Mesodermal cell (in vitro differentiated cells): ENCODE measurements around the gene G6PC3.

ENCODE experiments used
- H3K27ac ChIP-seq: 2 replicates; pipeline ENCODE4 v1.7.0; 2013; ENCODE audit warnings: mild to moderate bottlenecking, low read depth, low read length, moderate library complexity; ENCODE audit not compliant: severe bottlenecking
- H3K36me3 ChIP-seq: 2 replicates; pipeline ENCODE4 v1.7.1; 2013; ENCODE audit warnings: mild to moderate bottlenecking, low read length, moderate library complexity; ENCODE audit not compliant: control insufficient read depth, insufficient read depth
- H3K4me1 ChIP-seq: one replicate; pipeline ENCODE4 v1.7.1; 2013; ENCODE audit warnings: mild to moderate bottlenecking, low read length; ENCODE audit not compliant: insufficient read depth, control insufficient read depth, poor library complexity, severe bottlenecking
- H3K4me3 ChIP-seq: 2 replicates; pipeline ENCODE4 v1.7.0; 2013; ENCODE audit warnings: low read length, control low read depth, mild to moderate bottlenecking; ENCODE audit not compliant: insufficient read depth, poor library complexity, severe bottlenecking; ENCODE audit errors: extremely low read depth
- H3K9me3 ChIP-seq: 2 replicates; pipeline ENCODE4 v1.7.1; 2013; ENCODE audit warnings: mild to moderate bottlenecking, low read length, moderate library complexity; ENCODE audit not compliant: control insufficient read depth
- WGBS, 2 experiments: methylation state at CpG; one replicate each; pipeline ENCODE4 v1.1.5; 2013; ENCODE audit warnings: missing lambda C conversion rate in 2 of 2; ENCODE audit not compliant: insufficient coverage in 2 of 2; 5-methylcytosine and 5-hydroxymethylcytosine counted together

The G6PC3 gene

DNA sequence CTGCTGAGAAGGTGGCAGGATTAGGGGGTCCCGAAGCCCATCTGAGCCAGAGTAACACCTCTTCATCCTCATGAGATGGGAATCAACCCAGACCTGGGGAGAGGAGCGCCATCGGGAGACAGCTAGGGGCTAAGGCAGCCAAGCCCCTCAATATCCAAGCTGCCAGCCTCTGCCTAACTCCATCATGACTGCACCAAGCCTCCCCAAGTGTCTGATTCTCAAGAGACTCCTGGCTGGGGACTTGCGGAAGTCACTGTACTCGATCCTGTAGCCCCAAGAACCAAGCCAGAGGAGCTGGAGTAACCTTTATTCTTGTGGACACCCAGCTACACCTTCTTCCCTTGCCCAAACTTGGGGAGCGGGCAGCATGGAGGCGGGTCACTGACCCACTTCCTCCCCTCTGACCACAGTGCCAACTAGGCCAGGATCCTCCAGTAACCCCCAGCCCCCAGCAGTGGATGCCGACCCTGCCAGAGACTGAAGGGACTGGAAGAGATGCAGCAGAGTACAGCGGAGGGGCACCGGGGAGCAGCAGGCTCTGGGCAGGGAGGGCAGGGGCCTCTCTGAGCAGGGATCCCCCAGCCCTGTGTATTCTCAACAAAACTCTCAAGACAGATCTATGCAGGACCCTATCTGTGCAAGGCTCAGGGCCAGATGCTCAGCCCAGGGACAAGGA is 39.6 kb downstream of the G6PC3 start:
- no peaks in the 10 kb centered on the region for H3K9me3 ChIP-seq
- WGBS, 2 experiments: 88 to 94% methylated on average over 8 of the region's 10 CpGs
- no peak overlapping the region for H3K27ac ChIP-seq
- peak overlapping the region; percentile 20 for H3K4me3 ChIP-seq
- H3K4me1 ChIP-seq: peaks cover 80% of the 10 kb centered on the region
- peaks cover 26% of the 10 kb centered on the region for H3K36me3 ChIP-seq

- H3K4me3 ChIP-seq: peak overlapping the region; percentile 20
- H3K4me1 ChIP-seq: peaks cover 76% of the 10 kb centered on the region
- H3K27ac ChIP-seq: peak overlapping the region; percentile 37
- peaks cover 34% of the 10 kb centered on the region for H3K36me3 ChIP-seq
- H3K9me3 ChIP-seq: no peaks in the 10 kb centered on the region
- WGBS, 2 experiments: 9 to 16% methylated on average over 23 to 26 of the region's 28 CpGs
These were observed 40.5 kb downstream of the G6PC3 start for GRCh38 chr17:44110823-44111633.

GRCh38 chr17:44111777-44112176 is 41.2 kb downstream of the G6PC3 start:
- no peak overlapping the region for H3K4me3 ChIP-seq
- peak overlapping the region; percentile 37 for H3K27ac ChIP-seq
- WGBS, 2 experiments: 100% methylated on average over 1 of the region's 3 CpGs; no CpG with 5 or more reads in 1 of the 2 experiments
- peaks cover 39% of the 10 kb centered on the region for H3K36me3 ChIP-seq
- H3K9me3 ChIP-seq: no peaks in the 10 kb centered on the region
- peaks cover 70% of the 10 kb centered on the region for H3K4me1 ChIP-seq

- Histone ChIP-seq H3K4me3 (no peak overlapping the region), H3K27ac (no peak overlapping the region), H3K36me3 (peaks cover 45% of the 10 kb centered on the region), H3K4me1 (peaks cover 62% of the 10 kb centered on the region), H3K9me3 (no peaks in the 10 kb centered on the region)
- WGBS, 2 experiments: 83 to 100% methylated on average over 3 of the region's 4 CpGs
These were observed 42.0 kb downstream of the G6PC3 start for GRCh38 chr17:44112284-44113280.

DNA sequence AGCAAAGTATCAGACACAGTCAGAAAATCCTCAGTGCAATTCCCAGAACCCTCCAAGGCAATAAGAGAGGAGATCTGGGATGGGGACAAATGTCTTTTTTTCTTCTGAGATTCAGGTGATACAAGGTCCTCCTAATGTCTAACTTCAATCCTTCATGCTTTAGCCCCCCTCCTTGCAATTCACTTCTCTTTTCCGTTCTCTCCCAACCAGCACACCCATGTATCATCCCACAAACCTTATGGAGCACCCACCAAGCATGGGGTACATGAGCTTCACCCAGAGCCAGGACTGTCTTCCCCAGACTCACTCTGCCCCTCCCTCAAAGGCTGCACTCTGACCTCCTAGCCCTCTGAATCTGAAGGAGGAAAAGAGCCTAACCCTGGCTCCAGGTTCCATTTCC is 42.8 kb downstream of the G6PC3 start:
- Histone ChIP-seq H3K4me3 (no peak overlapping the region), H3K27ac (no peak overlapping the region), H3K4me1 (peaks cover 54% of the 10 kb centered on the region), H3K9me3 (no peaks in the 10 kb centered on the region), H3K36me3 (peaks cover 45% of the 10 kb centered on the region)
- 80 to 100% methylated on average over 1 of the region's 1 CpG for WGBS, 2 experiments

DNA sequence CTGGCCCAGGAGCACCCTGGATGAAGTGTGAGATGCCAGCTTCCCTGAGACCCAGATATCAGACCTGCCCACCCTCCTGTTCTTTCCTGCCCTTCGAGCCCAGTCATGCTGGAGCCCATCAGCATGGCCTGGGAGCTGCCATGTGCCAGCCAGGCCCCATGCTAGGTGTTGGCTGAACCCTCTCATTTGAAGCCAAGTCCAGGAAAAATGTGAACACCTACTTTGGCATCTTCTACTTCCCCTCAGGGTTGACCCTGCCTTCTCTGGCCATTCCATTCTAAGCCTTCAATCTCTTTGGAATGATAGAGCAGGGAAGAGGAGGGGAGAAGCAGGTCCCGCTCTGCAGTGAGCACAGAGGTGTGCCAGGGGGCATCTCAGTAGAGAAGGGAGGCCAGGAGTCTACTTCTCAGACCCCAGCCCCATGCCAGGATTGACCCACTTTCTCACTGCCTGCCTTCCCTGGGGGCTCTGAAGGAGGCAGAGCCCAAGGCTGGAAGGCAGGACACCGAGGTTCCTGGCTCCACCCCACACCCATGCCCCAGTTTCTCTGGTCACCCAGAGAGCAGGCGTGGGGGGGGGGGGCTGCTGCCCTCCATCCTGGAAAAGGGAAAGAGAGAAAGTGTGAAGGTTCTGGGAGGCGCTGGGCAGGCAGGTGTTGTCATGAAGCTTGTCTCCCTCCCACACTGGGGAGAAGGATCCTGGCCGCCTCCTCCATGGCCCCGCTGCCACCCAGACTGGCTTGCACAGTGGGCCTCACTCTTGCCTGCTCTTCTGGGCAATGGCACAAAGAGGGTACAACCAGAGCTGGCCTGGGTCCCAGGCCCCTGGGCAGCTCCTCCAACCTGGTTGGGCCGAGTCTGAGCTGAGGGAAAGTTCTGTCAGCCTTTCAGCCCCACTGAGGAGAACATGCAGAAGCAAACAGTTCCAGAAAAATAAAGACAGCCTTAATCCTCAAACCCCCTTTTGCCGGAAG is 43.6 kb downstream of the G6PC3 start:
- Histone ChIP-seq H3K4me1 (peaks cover 53% of the 10 kb centered on the region), H3K27ac (no peak overlapping the region), H3K9me3 (no peaks in the 10 kb centered on the region), H3K4me3 (no peak overlapping the region), H3K36me3 (peaks cover 45% of the 10 kb centered on the region)
- 92 to 98% methylated on average over 4 to 5 of the region's 9 CpGs for WGBS, 2 experiments

- Histone ChIP-seq H3K4me3 (no peak overlapping the region), H3K36me3 (peaks cover 36% of the 10 kb centered on the region), H3K9me3 (no peaks in the 10 kb centered on the region), H3K4me1 (peaks cover 42% of the 10 kb centered on the region), H3K27ac (no peak overlapping the region)
- WGBS, 2 experiments: 66 to 80% methylated on average over 7 to 11 of the region's 11 CpGs
These were observed 45.3 kb downstream of the G6PC3 start for GRCh38 chr17:44115585-44116415.

GRCh38 chr17:44117351-44117750 is 46.8 kb downstream of the G6PC3 start:
- H3K4me1 ChIP-seq: peaks cover 38% of the 10 kb centered on the region
- H3K4me3 ChIP-seq: no peak overlapping the region
- no peaks in the 10 kb centered on the region for H3K9me3 ChIP-seq
- no peak overlapping the region for H3K27ac ChIP-seq
- peaks cover 36% of the 10 kb centered on the region for H3K36me3 ChIP-seq
- 75 to 76% methylated on average over 17 to 18 of the region's 18 CpGs for WGBS, 2 experiments

GRCh38 chr17:44118427-44119050 is 48.0 kb downstream of the G6PC3 start:
- Histone ChIP-seq H3K4me1 (peaks cover 29% of the 10 kb centered on the region), H3K4me3 (no peak overlapping the region), H3K36me3 (peaks cover 36% of the 10 kb centered on the region), H3K9me3 (no peaks in the 10 kb centered on the region), H3K27ac (no peak overlapping the region)
- WGBS, 2 experiments: 75 to 77% methylated on average over 8 to 9 of the region's 10 CpGs
